DMS53 treated with DMSO at 0.1 percent for 48 hours (cell line): ENCODE results near the gene ARMC3.
"Not testable (repeated sequence)": the region's sequence is repeated elsewhere in the genome, so short reads cannot be mapped to it uniquely, and the experiment has no call there.

Experiments
- DNase-seq: peaks from one replicate; lab custom pipeline; 2025; ENCODE audit not compliant: unreplicated experiment; lab: John Stamatoyannopoulos, UW

ARMC3 gene

GRCh38 chr10:22925088-22925487 lies 2.8 kb upstream of the ARMC3 start:
- DNase-seq, result no peak

- no peak for DNase-seq
Observed at GRCh38 chr10:22927166-22927565, 687 bp upstream of the ARMC3 start.

- DNase-seq, result not testable (repeated sequence)
Observed at GRCh38 chr10:22929053-22929452, 1.2 kb downstream of the ARMC3 start.

GRCh38 chr10:22931948-22932347 lies 4.1 kb downstream of the ARMC3 start:
- DNase-seq, result no peak

- DNase-seq, result no peak
Observed at GRCh38 chr10:22932626-22933370, 4.9 kb downstream of the ARMC3 start.

- no peak for DNase-seq
Observed at GRCh38 chr10:22934726-22935125, 6.9 kb downstream of the ARMC3 start.

- no peak for DNase-seq
Observed at GRCh38 chr10:22942437-22942836, 14.6 kb downstream of the ARMC3 start.

GRCh38 chr10:22945934-22946673 lies 18.3 kb downstream of the ARMC3 start:
- no peak for DNase-seq

- no peak for DNase-seq
Observed at GRCh38 chr10:22954970-22955369, 27.1 kb downstream of the ARMC3 start.

- DNase-seq, result no peak
Observed at GRCh38 chr10:22958338-22958737, 30.5 kb downstream of the ARMC3 start.

GRCh38 chr10:22959292-22959691 lies 31.4 kb downstream of the ARMC3 start:
- peak; percentile 93 for DNase-seq

GRCh38 chr10:22959950-22960349 lies 32.1 kb downstream of the ARMC3 start:
- DNase-seq, result no peak

GRCh38 chr10:22962817-22963216 lies 35.0 kb downstream of the ARMC3 start:
- no peak for DNase-seq

- no peak for DNase-seq
Observed at GRCh38 chr10:22969704-22970103, 41.9 kb downstream of the ARMC3 start.

- no peak for DNase-seq
Observed at GRCh38 chr10:22976534-22976933, 48.7 kb downstream of the ARMC3 start.

GRCh38 chr10:22977751-22978150 lies 49.9 kb downstream of the ARMC3 start:
- no peak for DNase-seq

GRCh38 chr10:22978287-22978686 lies 50.4 kb downstream of the ARMC3 start:
- DNase-seq, result no peak

- no peak for DNase-seq
Observed at GRCh38 chr10:22978918-22979317, 51.1 kb downstream of the ARMC3 start.

- DNase-seq, result no peak
Observed at GRCh38 chr10:22980822-22981221, 53.0 kb downstream of the ARMC3 start.

GRCh38 chr10:22984066-22984465 lies 56.2 kb downstream of the ARMC3 start:
- no peak for DNase-seq

- peak; percentile 56 for DNase-seq
Observed at GRCh38 chr10:22986771-22987542, 59.1 kb downstream of the ARMC3 start.
